ENCODE results near the gene SNX4. TPM values are rescaled to one million over a fixed set of nuclear protein-coding genes. Genes with fewer than 3 reads are reported as not detected.

Gene SNX4
- polyA plus RNA-seq, 2 of the 4 experiments (the other 2 are of a cell fraction): 19.1 to 21.7 TPM

DNA sequence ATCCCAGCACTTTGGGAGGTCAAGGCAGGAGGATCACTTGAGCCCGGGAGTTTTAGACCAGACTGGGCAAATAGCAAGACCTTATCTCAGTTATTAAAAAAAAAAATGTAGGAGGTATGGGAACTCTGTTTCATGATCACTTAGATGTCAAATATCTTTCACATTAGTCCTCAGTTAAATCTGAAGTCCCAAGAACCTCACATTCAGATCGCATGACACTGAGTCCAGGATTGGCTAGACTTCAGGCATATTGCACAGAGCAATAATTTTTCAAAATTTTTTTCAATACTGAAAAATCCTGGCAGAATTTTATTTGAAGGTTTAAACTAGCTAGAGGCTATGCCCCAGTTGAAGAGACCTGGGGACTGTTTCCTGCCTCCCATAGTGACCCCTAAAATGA is 88.6 kb downstream of the SNX4 start:
- H3K4me3 ChIP-seq: no peak overlapping the region
- no peaks in the 10 kb centered on the region for H3K9me3 ChIP-seq
- H3K4me2 ChIP-seq: no peak overlapping the region
- DNase-seq (ENCODE audit: low read depth in 1 of 2, low spot score in 1 of 2) (no peak), ATAC-seq (no peak), FAIRE-seq (no peak)
- POLR2A ChIA-PET: no interaction called here
- H3K4me1 ChIP-seq: no peaks in the 10 kb centered on the region
- WGBS (ENCODE audit: missing lambda C conversion rate): 76% methylated on average over 2 of the region's 2 CpGs
- TF ChIP-seq FOXS1 (CRISPR knock-in tag; IDR thresholded peaks at IDR 0.05) (no peak), HOXA7 (CRISPR knock-in tag; IDR thresholded peaks at IDR 0.05) (no peak), EP300 (IDR thresholded peaks at IDR 0.05) (no peak), BHLHE40 (IDR thresholded peaks at IDR 0.05; ENCODE audit: low read depth, low read length) (no peak), TP53 (CRISPR knock-in tag; IDR thresholded peaks at IDR 0.05) (no peak), KDM5A (IDR thresholded peaks at IDR 0.05) (no peak), ZNF302 (CRISPR knock-in tag; IDR thresholded peaks at IDR 0.05) (no peak)
- TF ChIP-seq, protein P1, sequence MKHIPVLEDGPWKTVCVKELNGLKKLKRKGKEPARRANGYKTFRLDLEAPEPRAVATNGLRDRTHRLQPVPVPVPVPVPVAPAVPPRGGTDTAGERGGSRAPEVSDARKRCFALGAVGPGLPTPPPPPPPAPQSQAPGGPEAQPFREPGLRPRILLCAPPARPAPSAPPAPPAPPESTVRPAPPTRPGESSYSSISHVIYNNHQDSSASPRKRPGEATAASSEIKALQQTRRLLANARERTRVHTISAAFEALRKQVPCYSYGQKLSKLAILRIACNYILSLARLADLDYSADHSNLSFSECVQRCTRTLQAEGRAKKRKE (CRISPR knock-in tag; IDR thresholded peaks at IDR 0.05; ENCODE audit: low read depth): no peak
- TF ChIP-seq, protein P2, sequence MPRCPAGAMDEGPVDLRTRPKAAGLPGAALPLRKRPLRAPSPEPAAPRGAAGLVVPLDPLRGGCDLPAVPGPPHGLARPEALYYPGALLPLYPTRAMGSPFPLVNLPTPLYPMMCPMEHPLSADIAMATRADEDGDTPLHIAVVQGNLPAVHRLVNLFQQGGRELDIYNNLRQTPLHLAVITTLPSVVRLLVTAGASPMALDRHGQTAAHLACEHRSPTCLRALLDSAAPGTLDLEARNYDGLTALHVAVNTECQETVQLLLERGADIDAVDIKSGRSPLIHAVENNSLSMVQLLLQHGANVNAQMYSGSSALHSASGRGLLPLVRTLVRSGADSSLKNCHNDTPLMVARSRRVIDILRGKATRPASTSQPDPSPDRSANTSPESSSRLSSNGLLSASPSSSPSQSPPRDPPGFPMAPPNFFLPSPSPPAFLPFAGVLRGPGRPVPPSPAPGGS (IDR thresholded peaks at IDR 0.05): no peak
- no peak overlapping the region for H3K27ac ChIP-seq
- CTCF ChIA-PET: interaction anchor here (0.9 kb wide), 1 partner anchor 436 kb away, joined by 4 read pairs; no protein-coding TSS in a partner anchor

DNA sequence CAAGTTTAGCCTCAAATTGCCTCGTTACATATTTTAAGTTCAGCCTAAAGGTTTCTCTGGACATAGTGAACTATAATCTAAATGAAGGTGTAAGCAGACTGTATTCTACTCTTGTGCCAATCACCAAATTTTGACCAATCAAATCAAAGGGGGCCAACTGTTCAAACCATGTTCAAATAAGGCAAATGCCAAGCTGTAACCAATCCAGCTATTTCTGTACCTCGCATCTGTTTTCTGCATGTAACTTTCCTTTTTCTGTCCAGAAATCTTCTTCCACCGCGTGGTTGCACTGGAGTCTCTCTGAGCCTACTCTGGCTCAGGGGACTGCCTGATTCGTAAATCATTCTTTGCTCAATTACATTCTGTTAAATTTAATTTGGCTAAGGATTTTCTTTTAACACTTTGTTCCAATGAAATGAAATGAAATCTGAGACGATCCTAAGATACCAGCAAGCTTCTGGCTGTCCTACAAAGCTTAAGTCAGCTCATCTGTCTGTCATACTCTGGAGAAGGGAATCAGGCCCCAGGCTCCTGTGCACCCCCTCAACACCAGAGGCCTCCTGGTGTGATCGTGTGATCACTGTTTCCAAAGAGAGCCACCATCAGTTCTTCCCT is 91.7 kb downstream of the SNX4 start:
- Histone ChIP-seq H3K4me1 (no peaks in the 10 kb centered on the region), H3K27ac (no peak overlapping the region), H3K4me3 (no peak overlapping the region), H3K9me3 (no peaks in the 10 kb centered on the region), H3K4me2 (no peak overlapping the region)
- no peak for ATAC-seq
- POLR2A ChIA-PET: no interaction called here
- DNase-seq (ENCODE audit: low read depth in 1 of 2, low spot score in 1 of 2): no peak
- CTCF ChIA-PET: interaction anchor here (0.5 to 1.6 kb wide), 3 partner anchors 10 to 433 kb away, joined by 5 to 14 read pairs (median 5); no protein-coding TSS in a partner anchor
- 74% methylated on average over 7 of the region's 7 CpGs for WGBS (ENCODE audit: missing lambda C conversion rate)
- FAIRE-seq: no peak
- no peak for TF ChIP-seq FOSL2 (IDR thresholded peaks at IDR 0.05)
- TF ChIP-seq FOSL2 (CRISPR knock-in tag; IDR thresholded peaks at IDR 0.05): no peak
- TF ChIP-seq, protein P2 (IDR thresholded peaks at IDR 0.05): no peak
- TF ChIP-seq, protein P3, sequence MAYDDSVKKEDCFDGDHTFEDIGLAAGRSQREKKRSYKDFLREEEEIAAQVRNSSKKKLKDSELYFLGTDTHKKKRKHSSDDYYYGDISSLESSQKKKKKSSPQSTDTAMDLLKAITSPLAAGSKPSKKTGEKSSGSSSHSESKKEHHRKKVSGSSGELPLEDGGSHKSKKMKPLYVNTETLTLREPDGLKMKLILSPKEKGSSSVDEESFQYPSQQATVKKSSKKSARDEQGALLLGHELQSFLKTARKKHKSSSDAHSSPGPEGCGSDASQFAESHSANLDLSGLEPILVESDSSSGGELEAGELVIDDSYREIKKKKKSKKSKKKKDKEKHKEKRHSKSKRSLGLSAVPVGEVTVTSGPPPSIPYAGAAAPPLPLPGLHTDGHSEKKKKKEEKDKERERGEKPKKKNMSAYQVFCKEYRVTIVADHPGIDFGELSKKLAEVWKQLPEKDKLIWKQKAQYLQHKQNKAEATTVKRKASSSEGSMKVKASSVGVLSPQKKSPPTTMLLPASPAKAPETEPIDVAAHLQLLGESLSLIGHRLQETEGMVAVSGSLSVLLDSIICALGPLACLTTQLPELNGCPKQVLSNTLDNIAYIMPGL (CRISPR knock-in tag; IDR thresholded peaks at IDR 0.05; ENCODE audit: borderline replicate concordance): no peak
- no peak for TF ChIP-seq CHD2 (IDR thresholded peaks at IDR 0.05; ENCODE audit: low read length, partially characterized antibody)
- no peak for TF ChIP-seq CHD4 (IDR thresholded peaks at IDR 0.05; ENCODE audit: borderline replicate concordance)
- TF ChIP-seq KDM1A (IDR thresholded peaks at IDR 0.05; ENCODE audit: low read depth): no peak
- TF ChIP-seq ZFP36 (IDR thresholded peaks at IDR 0.05; ENCODE audit: borderline replicate concordance, partially characterized antibody): no peak
- TF ChIP-seq NFE2L2 (conservative IDR thresholded peaks at IDR 0.05; ENCODE audit: low read length): no peak
- TF ChIP-seq, protein P4, sequence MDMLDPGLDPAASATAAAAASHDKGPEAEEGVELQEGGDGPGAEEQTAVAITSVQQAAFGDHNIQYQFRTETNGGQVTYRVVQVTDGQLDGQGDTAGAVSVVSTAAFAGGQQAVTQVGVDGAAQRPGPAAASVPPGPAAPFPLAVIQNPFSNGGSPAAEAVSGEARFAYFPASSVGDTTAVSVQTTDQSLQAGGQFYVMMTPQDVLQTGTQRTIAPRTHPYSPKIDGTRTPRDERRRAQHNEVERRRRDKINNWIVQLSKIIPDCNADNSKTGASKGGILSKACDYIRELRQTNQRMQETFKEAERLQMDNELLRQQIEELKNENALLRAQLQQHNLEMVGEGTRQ (IDR thresholded peaks at IDR 0.05): no peak
- TF ChIP-seq RCOR1 (IDR thresholded peaks at IDR 0.05; ENCODE audit: low read depth, low read length): no peak
- TF ChIP-seq ESRRA (IDR thresholded peaks at IDR 0.05; ENCODE audit: borderline replicate concordance, low read length): no peak
- TF ChIP-seq, protein P5, sequence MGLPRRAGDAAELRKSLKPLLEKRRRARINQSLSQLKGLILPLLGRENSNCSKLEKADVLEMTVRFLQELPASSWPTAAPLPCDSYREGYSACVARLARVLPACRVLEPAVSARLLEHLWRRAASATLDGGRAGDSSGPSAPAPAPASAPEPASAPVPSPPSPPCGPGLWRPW (IDR thresholded peaks at IDR 0.05): no peak
- no peak for TF ChIP-seq EHF (CRISPR knock-in tag; IDR thresholded peaks at IDR 0.05)
- TF ChIP-seq, protein P1 (CRISPR knock-in tag; IDR thresholded peaks at IDR 0.05; ENCODE audit: low read depth): no peak
- TF ChIP-seq, protein P6, sequence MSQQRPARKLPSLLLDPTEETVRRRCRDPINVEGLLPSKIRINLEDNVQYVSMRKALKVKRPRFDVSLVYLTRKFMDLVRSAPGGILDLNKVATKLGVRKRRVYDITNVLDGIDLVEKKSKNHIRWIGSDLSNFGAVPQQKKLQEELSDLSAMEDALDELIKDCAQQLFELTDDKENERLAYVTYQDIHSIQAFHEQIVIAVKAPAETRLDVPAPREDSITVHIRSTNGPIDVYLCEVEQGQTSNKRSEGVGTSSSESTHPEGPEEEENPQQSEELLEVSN (IDR thresholded peaks at IDR 0.05; ENCODE audit: borderline replicate concordance, low read depth): no peak
- TF ChIP-seq EP300 (IDR thresholded peaks at IDR 0.05): no peak
- TF ChIP-seq HEYL (CRISPR knock-in tag; IDR thresholded peaks at IDR 0.05): no peak

Measured in A549 (cell line).